H9 (cell line): ENCODE data around the gene SALL3. TPM values are rescaled to one million over a fixed set of nuclear protein-coding genes. Genes with fewer than 3 reads are reported as not detected.

Source experiments
- DNase-seq: peaks from one replicate; pipeline ENCODE4 v3.0.0-alpha.2; 2017
- H2AFZ ChIP-seq: one replicate; pipeline ENCODE4 v1.6.1; 2013; ENCODE audit warnings: mild to moderate bottlenecking, low read length, control low read depth, moderate library complexity
- H2AK5ac ChIP-seq: 2 replicates; pipeline ENCODE4 v1.6.1; 2013; ENCODE audit warnings: low read length, control low read depth, mixed read lengths; ENCODE audit not compliant: insufficient read length
- H2BK120ac ChIP-seq: one replicate; pipeline ENCODE4 v1.6.1; 2013; ENCODE audit warnings: low read depth, mild to moderate bottlenecking, low read length, control low read depth, inconsistent platforms; ENCODE audit not compliant: poor library complexity, severe bottlenecking
- H2BK12ac ChIP-seq: 2 replicates; pipeline ENCODE4 v1.6.1; 2013; ENCODE audit warnings: low read length, control low read depth, mixed read lengths, low read depth; ENCODE audit not compliant: insufficient read length
- H2BK15ac ChIP-seq: 2 replicates; pipeline ENCODE4 v1.6.1; 2013; ENCODE audit warnings: low read depth, low read length, control low read depth
- H2BK20ac ChIP-seq: one replicate; pipeline ENCODE4 v1.6.1; 2013; ENCODE audit warnings: low read depth, mild to moderate bottlenecking, low read length, control low read depth, inconsistent platforms; ENCODE audit not compliant: poor library complexity, severe bottlenecking
- H2BK5ac ChIP-seq: 2 replicates; pipeline ENCODE4 v1.6.1; 2013; ENCODE audit warnings: low read length, control low read depth, mixed read lengths; ENCODE audit not compliant: insufficient read length
- H3K14ac ChIP-seq: 2 replicates; pipeline ENCODE4 v1.6.1; 2013; ENCODE audit warnings: low read length, control low read depth; ENCODE audit not compliant: insufficient read depth
- H3K18ac ChIP-seq: 2 replicates; pipeline ENCODE4 v1.6.1; 2013; ENCODE audit warnings: low read depth, mild to moderate bottlenecking, mixed read lengths, low read length, control low read depth; ENCODE audit not compliant: insufficient read length
- H3K23ac ChIP-seq: 2 replicates; pipeline ENCODE4 v1.6.1; 2013; ENCODE audit warnings: low read length, control low read depth, mixed read lengths, low read depth; ENCODE audit not compliant: insufficient read length
- H3K23me2 ChIP-seq: 2 replicates; pipeline ENCODE4 v1.6.1; 2013; ENCODE audit warnings: low read depth, mild to moderate bottlenecking, mixed read lengths, low read length, control low read depth; ENCODE audit not compliant: insufficient read length, poor library complexity, severe bottlenecking
- H3K27ac ChIP-seq: 2 replicates; pipeline ENCODE4 v1.5.1; 2013; ENCODE audit warnings: low read length, control low read depth, mixed read lengths, low read depth; ENCODE audit not compliant: insufficient read length
- H3K27me3 ChIP-seq: 2 replicates; pipeline ENCODE4 v1.6.1; 2013; ENCODE audit warnings: low read length, control low read depth, inconsistent platforms; ENCODE audit not compliant: insufficient read depth
- H3K4ac ChIP-seq: 2 replicates; pipeline ENCODE4 v1.6.1; 2013; ENCODE audit warnings: low read depth, mild to moderate bottlenecking, control low read depth, inconsistent platforms, low read length, moderate library complexity
- H3K4me1 ChIP-seq: 2 replicates; pipeline ENCODE4 v1.6.1; 2013; ENCODE audit warnings: low read length, control low read depth, inconsistent platforms; ENCODE audit not compliant: insufficient read depth
- H3K4me2 ChIP-seq: 2 replicates; pipeline ENCODE4 v1.6.1; 2013; ENCODE audit warnings: low read length, control low read depth, mixed read lengths; ENCODE audit not compliant: insufficient read length, insufficient read depth
- H3K56ac ChIP-seq: 2 replicates; pipeline ENCODE4 v1.6.1; 2013; ENCODE audit warnings: low read depth, mild to moderate bottlenecking, mixed read lengths, low read length, control low read depth; ENCODE audit not compliant: insufficient read length
- H3K79me1 ChIP-seq: 2 replicates; pipeline ENCODE4 v1.6.1; 2013; ENCODE audit warnings: low read depth, mild to moderate bottlenecking, moderate library complexity, low read length, control low read depth, inconsistent platforms; ENCODE audit not compliant: insufficient read depth, poor library complexity, severe bottlenecking
- H3K79me2 ChIP-seq: 2 replicates; pipeline ENCODE4 v1.6.1; 2013; ENCODE audit warnings: low read length, control low read depth, inconsistent platforms; ENCODE audit not compliant: insufficient read depth
- H3K9ac ChIP-seq: 2 replicates; pipeline ENCODE4 v1.6.1; 2013; ENCODE audit warnings: low read length, control low read depth, mixed read lengths; ENCODE audit not compliant: insufficient read length; ENCODE audit errors: extremely low read depth
- H3K9me3 ChIP-seq: one replicate; pipeline ENCODE4 v1.6.1; 2013; ENCODE audit warnings: low read depth, low read length, inconsistent platforms; ENCODE audit not compliant: control insufficient read depth
- H3T11ph ChIP-seq: one replicate; pipeline ENCODE4 v1.6.1; 2013; ENCODE audit warnings: mild to moderate bottlenecking, low read length, control low read depth, inconsistent platforms
- H4K20me1 ChIP-seq: one replicate; pipeline ENCODE4 v1.6.1; 2013; ENCODE audit not compliant: control insufficient read depth, insufficient read length, insufficient read depth
- H4K5ac ChIP-seq: 2 replicates; pipeline ENCODE4 v1.6.1; 2013; ENCODE audit warnings: low read depth, mild to moderate bottlenecking, mixed read lengths, low read length, control low read depth; ENCODE audit not compliant: insufficient read length
- H4K8ac ChIP-seq: replicated peaks from 2 replicates; pipeline ENCODE4 v1.6.1; 2013; ENCODE audit warnings: low read length, control low read depth, mixed read lengths, low read depth; ENCODE audit not compliant: insufficient read length
- H4K91ac ChIP-seq: 2 replicates; pipeline ENCODE4 v1.6.1; 2013; ENCODE audit warnings: low read depth, mild to moderate bottlenecking, moderate library complexity, mixed read lengths, low read length, control low read depth; ENCODE audit not compliant: insufficient read length
- H3K27ac Mint-ChIP-seq, 3 experiments: 2 replicates in 2 of 3; 3 replicates in 1 of 3; pipeline ENCODE4 v1.8.0; 2020 to 2021; ENCODE audit warnings: mixed read lengths in 3 of 3, mild to moderate bottlenecking in 1 of 3, moderate library complexity in 1 of 3
- H3K27me3 Mint-ChIP-seq: 2 replicates; pipeline ENCODE4 v1.8.0; 2021; ENCODE audit warnings: low read depth, mild to moderate bottlenecking, moderate library complexity, mixed read lengths
- H3K36me3 Mint-ChIP-seq, 3 experiments: 2 replicates in 2 of 3; 3 replicates in 1 of 3; pipeline ENCODE4 v1.8.0; 2020 to 2021; ENCODE audit warnings: low read depth in 3 of 3, mixed read lengths in 3 of 3; ENCODE audit not compliant: insufficient read depth in 1 of 3
- H3K4me1 Mint-ChIP-seq, 2 experiments: 2 replicates each; pipeline ENCODE4 v1.8.0; 2020; ENCODE audit warnings: mixed read lengths in 2 of 2
- H3K4me3 Mint-ChIP-seq, 2 experiments: 2 replicates in 1 of 2; 3 replicates in 1 of 2; pipeline ENCODE4 v1.8.0; 2020 to 2021; ENCODE audit warnings: mild to moderate bottlenecking in 2 of 2, mixed read lengths in 2 of 2, moderate library complexity in 1 of 2
- H3K9me3 Mint-ChIP-seq, 2 experiments: 2 replicates in 1 of 2; 3 replicates in 1 of 2; pipeline ENCODE4 v1.8.0; 2020; ENCODE audit warnings: mild to moderate bottlenecking in 2 of 2, mixed read lengths in 2 of 2, moderate library complexity in 1 of 2
- CTCF ChIP-seq: fragments of 200-600 bp; sonication (generic); conservative IDR thresholded peaks from 3 replicates; pipeline ENCODE4 v1.8.0; 2021; ENCODE audit warnings: antibody characterized with exemption, mild to moderate bottlenecking
- WGBS: extraction: QIAGEN DNeasy Blood & Tissue Kit; methylation state at CpG from one replicate; pipeline ENCODE4 v1.1.7; 2013; ENCODE audit warnings: missing lambda C conversion rate, low lambda C conversion rate, mixed read lengths; ENCODE audit not compliant: insufficient read length; ENCODE audit errors: extremely low coverage; 5-methylcytosine and 5-hydroxymethylcytosine counted together
- total RNA-seq: library from RNA; stranded (reverse); gene quantifications from 2 replicates; pipeline ENCODE4 v1.2.1, GENCODE V29; 2021

Gene SALL3
- total RNA-seq, 1 experiment from 2014 or later: 52.4 TPM

DNA sequence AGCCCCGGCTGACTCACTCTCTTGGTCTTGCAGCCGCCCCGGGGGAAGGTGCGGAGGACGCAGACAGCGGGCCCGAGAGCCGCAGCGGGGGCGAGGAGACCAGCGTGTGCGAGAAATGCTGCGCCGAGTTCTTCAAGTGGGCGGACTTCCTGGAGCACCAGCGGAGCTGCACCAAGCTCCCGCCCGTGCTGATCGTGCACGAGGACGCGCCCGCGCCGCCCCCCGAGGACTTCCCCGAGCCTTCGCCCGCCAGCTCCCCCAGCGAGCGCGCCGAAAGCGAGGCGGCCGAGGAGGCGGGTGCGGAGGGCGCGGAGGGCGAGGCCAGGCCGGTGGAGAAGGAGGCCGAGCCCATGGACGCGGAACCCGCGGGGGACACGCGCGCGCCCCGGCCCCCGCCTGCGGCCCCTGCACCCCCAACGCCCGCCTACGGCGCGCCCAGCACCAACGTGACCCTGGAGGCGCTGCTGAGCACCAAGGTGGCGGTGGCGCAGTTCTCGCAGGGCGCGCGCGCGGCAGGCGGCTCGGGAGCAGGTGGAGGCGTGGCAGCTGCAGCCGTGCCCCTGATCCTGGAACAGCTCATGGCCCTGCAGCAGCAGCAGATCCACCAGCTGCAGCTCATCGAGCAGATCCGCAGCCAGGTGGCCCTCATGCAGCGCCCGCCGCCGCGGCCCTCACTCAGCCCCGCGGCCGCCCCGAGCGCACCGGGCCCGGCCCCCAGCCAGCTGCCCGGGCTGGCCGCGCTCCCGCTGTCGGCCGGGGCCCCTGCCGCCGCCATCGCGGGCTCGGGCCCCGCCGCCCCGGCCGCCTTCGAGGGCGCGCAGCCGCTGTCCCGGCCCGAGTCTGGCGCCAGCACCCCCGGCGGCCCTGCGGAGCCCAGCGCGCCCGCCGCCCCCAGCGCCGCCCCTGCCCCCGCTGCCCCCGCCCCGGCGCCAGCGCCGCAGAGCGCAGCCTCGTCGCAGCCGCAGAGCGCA, 12.7 kb downstream of the SALL3 start:
- no peak overlapping the region for H2BK5ac ChIP-seq
- no peak overlapping the region for H4K5ac ChIP-seq
- no peak overlapping the region for H2BK20ac ChIP-seq
- no peaks in the 10 kb centered on the region for H3K23me2 ChIP-seq
- no peak overlapping the region for H2AK5ac ChIP-seq
- peaks cover 39 to 41% of the 10 kb centered on the region in 2 experiments for H3K4me1 Mint-ChIP-seq
- no peak overlapping the region for H3T11ph ChIP-seq
- TF ChIP-seq CTCF: no peak
- no peak overlapping the region for H3K27ac ChIP-seq
- H3K56ac ChIP-seq: no peak overlapping the region
- no peak overlapping the region for H4K8ac ChIP-seq
- H3K9ac ChIP-seq: no peak overlapping the region
- H3K79me1 ChIP-seq: no peaks in the 10 kb centered on the region
- H3K4me2 ChIP-seq: no peak overlapping the region
- no peak overlapping the region for H3K4ac ChIP-seq
- H3K4me1 ChIP-seq: peaks cover 8% of the 10 kb centered on the region; the same call in 1 of the 2 replicates
- no peak for DNase-seq
- H3K4me3 Mint-ChIP-seq: no peak overlapping the region
- peaks cover 36 to 45% (median 42%) of the 10 kb centered on the region in 3 experiments for H3K36me3 Mint-ChIP-seq
- no peak overlapping the region; the same call in 1 of the 2 replicates for H3K14ac ChIP-seq
- no CpG with 5 or more reads among the region's 129 CpGs for WGBS
- no peak overlapping the region for H3K18ac ChIP-seq
- H3K79me2 ChIP-seq: peaks cover 14% of the 10 kb centered on the region; the same call in 1 of the 2 replicates
- no peak overlapping the region for H2BK120ac ChIP-seq
- no peak overlapping the region for H2AFZ ChIP-seq
- H3K27me3 ChIP-seq: no peaks in the 10 kb centered on the region
- H3K9me3 ChIP-seq: no peaks in the 10 kb centered on the region
- H3K23ac ChIP-seq: no peak overlapping the region
- H3K27me3 Mint-ChIP-seq: no peaks in the 10 kb centered on the region
- no peak overlapping the region for H2BK12ac ChIP-seq
- no peaks in the 10 kb centered on the region for H3K9me3 Mint-ChIP-seq
- no peak overlapping the region for H4K91ac ChIP-seq
- peak overlapping the region in 2 of 3 experiments; percentile 52 to 94; a peak in 1 of 7 replicates for H3K27ac Mint-ChIP-seq
- no peak overlapping the region for H2BK15ac ChIP-seq
- no peaks in the 10 kb centered on the region for H4K20me1 ChIP-seq
